Natural killer cell (primary cell): ENCODE data around the gene SAPCD2. TPM values are rescaled to one million over a fixed set of nuclear protein-coding genes. Genes with fewer than 3 reads are reported as not detected.

ENCODE experiments used
- ATAC-seq, 3 donors: fragments of 150-1000 bp in 2 of 3; fragments of 200-7000 bp in 1 of 3; cut with Tn5 transposase; 1 replicate in 1 of 3; 2 replicates in 2 of 3; pipeline ENCODE4 v1.10.0; 2021; ENCODE audit warnings: mild to moderate bottlenecking in 2 of 3, moderate library complexity in 2 of 3
- DNase-seq, 2 donors: peaks; one replicate each; pipeline versions ENCODE4 v3.0.0 to v3.0.0-alpha.2; 2013 to 2021; ENCODE audit warnings: mixed read lengths in 1 of 2
- H3K27ac ChIP-seq: one replicate; pipeline ENCODE4 v1.5.1; 2013; ENCODE audit warnings: mild to moderate bottlenecking, low read length
- H3K27me3 ChIP-seq: one replicate; pipeline ENCODE4 v1.6.1; 2013; ENCODE audit warnings: low read length; ENCODE audit not compliant: control insufficient read depth, insufficient read depth
- H3K36me3 ChIP-seq: one replicate; pipeline ENCODE4 v1.6.1; 2013; ENCODE audit warnings: low read length; ENCODE audit not compliant: control insufficient read depth, insufficient read depth
- H3K4me1 ChIP-seq: one replicate; pipeline ENCODE4 v1.6.1; 2013; ENCODE audit warnings: low read length; ENCODE audit not compliant: control insufficient read depth, insufficient read depth
- H3K4me3 ChIP-seq: one replicate; pipeline ENCODE4 v1.5.1; 2013; ENCODE audit warnings: low read length
- H3K9me3 ChIP-seq: one replicate; pipeline ENCODE4 v1.6.1; 2013; ENCODE audit warnings: low read length; ENCODE audit not compliant: control insufficient read depth, insufficient read depth
- H3K27ac Mint-ChIP-seq, 2 donors: one replicate each; pipeline ENCODE4 v1.8.0; 2022; ENCODE audit warnings: mild to moderate bottlenecking in 2 of 2, mixed read lengths in 2 of 2, moderate library complexity in 1 of 2
- H3K27me3 Mint-ChIP-seq, 2 donors: one replicate each; pipeline ENCODE4 v1.8.0; 2022; ENCODE audit warnings: low read depth in 2 of 2, mixed read lengths in 2 of 2
- H3K36me3 Mint-ChIP-seq: one replicate; pipeline ENCODE4 v1.8.0; 2022; ENCODE audit warnings: mixed read lengths
- H3K4me1 Mint-ChIP-seq, 2 donors: one replicate each; pipeline ENCODE4 v1.8.0; 2022; ENCODE audit warnings: mixed read lengths in 2 of 2
- H3K4me3 Mint-ChIP-seq: one replicate; pipeline ENCODE4 v1.8.0; 2022; ENCODE audit warnings: mild to moderate bottlenecking, moderate library complexity, mixed read lengths
- H3K9me3 Mint-ChIP-seq, 2 donors: one replicate each; pipeline ENCODE4 v1.8.0; 2022; ENCODE audit warnings: mixed read lengths in 2 of 2
- CTCF ChIP-seq: fragments of 200-600 bp; IDR thresholded peaks from one replicate; pipeline ENCODE4 v1.8.0; 2022; ENCODE audit warnings: antibody characterized with exemption
- WGBS: methylation state at CpG from one replicate; pipeline ENCODE4 v1.1.7; 2013; ENCODE audit warnings: missing lambda C conversion rate; ENCODE audit not compliant: insufficient coverage; 5-methylcytosine and 5-hydroxymethylcytosine counted together
- intact Hi-C: fragments of 100-400 bp; cut with micrococcal nuclease; formaldehyde crosslinking; loops from one replicate; pipeline ENCODE4 v1.14.2; 2022
- total RNA-seq, 4 donors: library from RNA; stranded (reverse); fragments of 120-200 nt in 1 of 4; gene quantifications; one replicate each; pipeline versions ENCODE4 v1.2.3 to v1.2.4, GENCODE V29; 2013 to 2022

Gene SAPCD2
- total RNA-seq, 3 donors from 2014 or later (not counting 1 experiment from before 2014, with no cell fraction given), result 0.59 to 2.6 (median 1.0) TPM

DNA sequence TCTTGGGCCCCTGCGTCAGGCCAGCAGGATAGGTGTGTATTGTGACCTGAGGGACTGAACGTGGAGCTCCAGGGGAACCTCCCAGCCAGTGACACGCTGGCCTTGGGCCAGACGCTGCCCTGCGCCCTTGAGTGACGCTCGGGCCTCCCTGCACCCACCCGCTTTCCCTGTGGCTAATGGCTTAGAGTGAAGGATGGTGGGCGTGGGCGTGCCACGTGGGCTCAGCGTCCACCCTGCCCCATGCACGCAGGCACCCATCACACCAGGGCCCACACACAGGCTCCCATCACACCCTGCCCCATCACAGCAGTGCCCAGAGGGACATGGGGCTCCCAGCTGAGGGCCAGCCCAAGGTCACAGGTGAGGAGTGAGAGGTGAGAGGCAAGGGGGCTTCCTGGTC is 33.3 kb downstream of the SAPCD2 start:
- whole genome bisulfite sequencing, result 86% methylated on average over 13 of the region's 13 CpGs
- TF ChIP-seq CTCF, result no peak
- Mint-ChIP-seq H3K36me3 (no peaks in the 10 kb centered on the region), H3K9me3 (no peaks in the 10 kb centered on the region), H3K27me3 (no peaks in the 10 kb centered on the region), H3K4me1 (peaks cover 22 to 31% of the 10 kb centered on the region in 2 donors), H3K27ac (no peak overlapping the region), H3K4me3 (no peak overlapping the region)
- H3K27me3 ChIP-seq, result peaks cover 3% of the 10 kb centered on the region
- peaks cover 37% of the 10 kb centered on the region for H3K4me1 ChIP-seq
- H3K4me3 ChIP-seq, result no peak overlapping the region
- H3K27ac ChIP-seq, result no peak overlapping the region
- ATAC-seq (no peak), DNase-seq (no peak)
- intact Hi-C loops, result no loop called here
- H3K36me3 ChIP-seq, result no peaks in the 10 kb centered on the region
- H3K9me3 ChIP-seq, result no peaks in the 10 kb centered on the region

DNA sequence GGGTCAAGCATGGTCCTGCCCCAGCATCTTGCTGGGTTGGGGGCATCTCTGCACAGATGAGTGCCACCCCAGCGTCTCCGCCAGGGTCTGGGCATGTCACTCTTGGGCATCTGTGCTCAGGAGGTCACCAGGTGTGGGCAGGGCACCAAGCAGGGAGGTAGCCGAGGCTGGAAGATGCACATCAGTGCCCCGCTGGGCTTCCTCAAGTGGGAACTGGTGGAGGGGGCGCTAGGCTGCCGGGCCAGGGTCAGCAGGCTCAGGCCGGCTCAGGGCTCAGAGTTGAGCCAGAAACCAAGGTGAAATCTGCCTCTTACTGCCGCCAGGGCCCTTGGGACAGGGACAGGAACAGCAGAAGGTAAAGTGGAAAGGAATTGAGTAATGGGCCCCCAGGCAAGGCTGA is 34.4 kb downstream of the SAPCD2 start:
- intact Hi-C loops, result loop anchor here (1.0 to 2.0 kb wide), 4 partner anchors 37 to 248 kb away; partner anchors contain the start of gene AJM1
- TF ChIP-seq CTCF, result no peak
- no peaks in the 10 kb centered on the region for H3K9me3 Mint-ChIP-seq
- H3K27ac Mint-ChIP-seq, result no peak overlapping the region
- no peak overlapping the region for H3K27ac ChIP-seq
- peaks cover 24 to 38% of the 10 kb centered on the region in 2 donors for H3K4me1 Mint-ChIP-seq
- H3K4me1 ChIP-seq, result peaks cover 48% of the 10 kb centered on the region
- H3K27me3 Mint-ChIP-seq, result no peaks in the 10 kb centered on the region
- no peaks in the 10 kb centered on the region for H3K36me3 ChIP-seq
- no peaks in the 10 kb centered on the region for H3K27me3 ChIP-seq
- no peaks in the 10 kb centered on the region for H3K36me3 Mint-ChIP-seq
- H3K4me3 Mint-ChIP-seq, result no peak overlapping the region
- H3K9me3 ChIP-seq, result no peaks in the 10 kb centered on the region
- DNase-seq (no peak), ATAC-seq (no peak)
- H3K4me3 ChIP-seq, result no peak overlapping the region
- 91% methylated on average over 8 of the region's 8 CpGs for WGBS

- peak overlapping the region; percentile 81 for H3K4me3 Mint-ChIP-seq
- Histone ChIP-seq H3K4me1 (peaks cover 53% of the 10 kb centered on the region), H3K27ac (no peak overlapping the region), H3K36me3 (no peaks in the 10 kb centered on the region), H3K4me3 (no peak overlapping the region), H3K9me3 (no peaks in the 10 kb centered on the region), H3K27me3 (no peaks in the 10 kb centered on the region)
- DNase-seq, result no peak
- no peaks in the 10 kb centered on the region for H3K36me3 Mint-ChIP-seq
- H3K27me3 Mint-ChIP-seq, result no peaks in the 10 kb centered on the region
- ATAC-seq, result no peak
- intact Hi-C loops, result loop anchor here (1.0 to 2.0 kb wide), 4 partner anchors 37 to 247 kb away; partner anchors contain the start of gene AJM1
- H3K4me1 Mint-ChIP-seq, result peaks cover 28 to 42% of the 10 kb centered on the region in 2 donors
- WGBS, result 39% methylated on average over 9 of the region's 9 CpGs
- H3K9me3 Mint-ChIP-seq, result no peaks in the 10 kb centered on the region
- peak; percentile 43 for TF ChIP-seq CTCF
- peak overlapping the region; percentile 76 to 83 for H3K27ac Mint-ChIP-seq
Observed at GRCh38 chr9:137035507-137035834, 34.9 kb downstream of the SAPCD2 start.
